ENCODE measurements around the gene RPA1.

RPA1 gene

GRCh38 chr17:1943436-1943831 is 113.6 kb downstream of the RPA1 start:
- DNase-seq, result no peak

- DNase-seq, result no peak
Measured at GRCh38 chr17:1945621-1946020, 115.8 kb downstream of the RPA1 start.

- DNase-seq, result no peak
Measured at GRCh38 chr17:1946021-1946932, 116.5 kb downstream of the RPA1 start.

- DNase-seq, result no peak
Measured at GRCh38 chr17:1947229-1947742, 117.5 kb downstream of the RPA1 start.

GRCh38 chr17:1947743-1948516 is 118.1 kb downstream of the RPA1 start:
- no peak for DNase-seq

GRCh38 chr17:1948517-1948825 is 118.7 kb downstream of the RPA1 start:
- DNase-seq, result no peak

Measured in NCI-H526 treated with DMSO at 0.1 percent for 48 hours (cell line).